ENCODE results near the gene NFKB1.

GRCh38 chr4:102541697-102542096, 40.5 kb downstream of the NFKB1 start:
- TF ChIP-seq, protein P1, sequence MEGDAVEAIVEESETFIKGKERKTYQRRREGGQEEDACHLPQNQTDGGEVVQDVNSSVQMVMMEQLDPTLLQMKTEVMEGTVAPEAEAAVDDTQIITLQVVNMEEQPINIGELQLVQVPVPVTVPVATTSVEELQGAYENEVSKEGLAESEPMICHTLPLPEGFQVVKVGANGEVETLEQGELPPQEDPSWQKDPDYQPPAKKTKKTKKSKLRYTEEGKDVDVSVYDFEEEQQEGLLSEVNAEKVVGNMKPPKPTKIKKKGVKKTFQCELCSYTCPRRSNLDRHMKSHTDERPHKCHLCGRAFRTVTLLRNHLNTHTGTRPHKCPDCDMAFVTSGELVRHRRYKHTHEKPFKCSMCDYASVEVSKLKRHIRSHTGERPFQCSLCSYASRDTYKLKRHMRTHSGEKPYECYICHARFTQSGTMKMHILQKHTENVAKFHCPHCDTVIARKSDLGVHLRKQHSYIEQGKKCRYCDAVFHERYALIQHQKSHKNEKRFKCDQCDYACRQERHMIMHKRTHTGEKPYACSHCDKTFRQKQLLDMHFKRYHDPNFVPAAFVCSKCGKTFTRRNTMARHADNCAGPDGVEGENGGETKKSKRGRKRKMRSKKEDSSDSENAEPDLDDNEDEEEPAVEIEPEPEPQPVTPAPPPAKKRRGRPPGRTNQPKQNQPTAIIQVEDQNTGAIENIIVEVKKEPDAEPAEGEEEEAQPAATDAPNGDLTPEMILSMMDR (IDR thresholded peaks at IDR 0.05 in 4 of 5, conservative IDR thresholded peaks at IDR 0.05 in 1 of 5) = no peak
- no peak for TF ChIP-seq POLR2A (IDR thresholded peaks at IDR 0.05)
